ENCODE data around the gene PEAK1.
"Not testable (repeated sequence)": the region's sequence is repeated elsewhere in the genome, so short reads cannot be mapped to it uniquely, and the experiment has no call there.

Gene PEAK1

GRCh38 chr15:77187751-77188464 is 232.0 kb downstream of the PEAK1 start:
- in situ Hi-C loops (cut with HindIII; ENCODE audit: low sequenced_read_pairs), result no loop called here

GRCh38 chr15:77186594-77187011 is 233.3 kb downstream of the PEAK1 start:
- in situ Hi-C loops (cut with HindIII; ENCODE audit: low sequenced_read_pairs), result no loop called here

DNA sequence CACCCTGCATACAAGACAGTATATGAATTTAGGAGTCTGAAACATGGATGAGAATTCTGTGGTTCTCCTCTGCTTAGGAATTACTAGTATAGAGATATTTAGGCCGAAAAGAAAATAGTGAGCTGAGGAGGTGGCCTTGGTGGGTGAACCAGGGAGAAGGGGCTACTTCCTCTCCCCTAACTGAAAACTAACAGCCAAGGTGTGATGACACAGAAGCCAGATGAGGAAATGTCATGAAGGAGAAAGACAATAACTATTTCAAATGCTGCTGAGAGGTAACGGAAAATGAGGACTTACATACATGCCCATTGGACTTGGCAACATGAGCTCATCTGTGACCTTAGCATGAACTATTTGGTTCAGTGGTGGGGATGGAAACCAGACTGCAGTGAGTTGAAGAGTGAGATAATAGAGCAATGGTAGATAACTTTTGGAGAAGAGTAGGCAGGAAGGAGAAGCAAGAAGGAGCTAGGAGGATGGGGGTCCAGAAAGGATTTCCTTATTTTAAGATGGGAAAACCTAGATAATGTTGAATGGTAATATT is 234.6 kb downstream of the PEAK1 start:
- in situ Hi-C loops (cut with HindIII; ENCODE audit: low sequenced_read_pairs), result no loop called here

DNA sequence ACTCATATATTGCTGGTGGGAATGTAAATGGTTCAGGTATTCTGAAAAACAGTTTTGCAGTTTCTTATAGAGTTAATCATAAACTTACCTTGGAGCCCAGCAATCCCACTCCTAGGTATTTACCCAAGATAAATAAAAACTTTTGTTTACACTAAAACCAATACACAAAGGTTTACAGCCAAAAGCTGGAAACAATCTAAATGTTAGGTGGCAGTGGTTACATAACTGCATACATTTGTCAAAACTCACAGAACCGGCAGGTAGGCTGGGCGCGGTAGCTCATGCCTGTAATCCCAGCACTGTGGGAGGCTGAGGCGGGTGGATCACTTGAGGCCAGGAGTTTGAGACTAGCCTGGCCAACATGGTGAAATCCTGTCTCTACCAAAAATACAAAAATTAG is 235.6 kb downstream of the PEAK1 start:
- in situ Hi-C loops (cut with HindIII; ENCODE audit: low sequenced_read_pairs), result not testable (repeated sequence)

- in situ Hi-C loops (cut with HindIII; ENCODE audit: low sequenced_read_pairs), result no loop called here
Measured at GRCh38 chr15:77183066-77183465, 236.8 kb downstream of the PEAK1 start.

DNA sequence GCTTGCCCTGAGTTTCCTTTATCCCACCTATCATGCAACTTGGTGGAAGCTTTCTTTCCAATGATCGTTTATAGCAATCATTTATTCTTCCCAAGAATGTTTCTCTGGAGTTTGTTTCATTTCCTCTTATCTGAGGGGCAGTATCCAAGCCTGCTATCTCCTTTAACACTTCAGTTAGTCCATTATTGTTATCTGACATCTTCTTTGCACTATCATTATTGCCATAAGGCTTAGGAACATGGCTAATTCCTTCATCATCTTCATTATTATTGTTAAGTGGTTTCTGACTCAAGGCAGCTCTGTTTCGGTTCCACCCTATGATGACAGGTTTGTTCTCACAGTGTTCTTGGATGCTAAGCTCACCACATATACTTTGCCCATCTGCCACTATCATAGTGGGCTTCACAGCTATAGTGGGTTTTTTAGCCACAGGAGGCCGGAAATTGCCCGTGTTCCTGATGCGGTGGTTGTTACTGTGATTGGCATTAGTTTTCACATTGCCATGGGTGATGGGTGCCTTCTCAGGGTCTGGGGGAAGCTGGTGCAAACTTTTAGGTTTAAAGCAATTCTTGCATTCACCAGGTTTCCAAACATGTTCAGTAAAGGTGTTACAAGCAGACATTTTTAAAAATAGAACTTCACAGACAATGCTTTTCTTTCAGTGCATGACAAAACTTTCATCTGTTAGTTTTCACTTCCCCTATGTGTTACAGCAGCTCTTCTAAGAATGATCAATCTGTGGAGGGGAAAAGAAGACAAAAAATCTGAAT is 238.4 kb downstream of the PEAK1 start:
- in situ Hi-C loops (cut with HindIII; ENCODE audit: low sequenced_read_pairs), result no loop called here

DNA sequence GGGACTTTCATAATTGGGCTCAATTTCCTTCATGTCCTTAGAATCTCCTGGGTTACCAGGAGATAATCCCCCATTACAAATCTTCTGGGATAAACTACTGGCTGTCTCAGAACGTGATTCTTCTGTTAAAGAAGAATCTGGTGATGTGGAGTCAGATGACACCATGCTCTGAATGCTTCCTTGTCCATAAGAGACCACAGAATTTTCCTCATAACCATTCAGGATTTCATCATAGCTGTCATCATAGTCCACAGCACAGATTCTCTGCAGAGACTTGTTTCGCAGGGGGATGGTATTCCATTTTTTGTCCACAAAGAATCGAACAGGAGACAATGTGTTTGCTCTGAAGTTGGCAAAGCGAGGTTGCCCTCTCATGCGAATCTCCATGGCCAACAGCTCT is 239.1 kb downstream of the PEAK1 start:
- in situ Hi-C loops (cut with HindIII; ENCODE audit: low sequenced_read_pairs), result no loop called here

DNA sequence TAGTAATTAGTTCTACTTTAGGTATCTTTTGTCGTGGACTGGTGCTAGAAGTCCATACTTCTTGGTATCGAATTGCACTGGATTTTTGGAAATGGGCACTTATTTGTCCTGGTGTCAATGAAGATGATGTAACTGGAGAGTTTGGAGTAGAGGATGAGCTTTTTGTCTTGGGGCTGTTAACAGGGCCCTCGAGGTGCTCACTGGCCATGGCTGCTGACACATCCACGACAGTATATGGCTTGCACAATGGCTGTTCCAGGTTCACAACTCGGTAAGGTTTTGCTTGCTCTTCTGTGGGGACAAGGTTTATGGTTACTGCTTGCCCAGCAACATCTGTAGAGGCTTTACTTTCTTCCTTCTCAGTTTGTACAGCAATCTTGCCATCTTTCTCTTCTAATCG is 239.6 kb downstream of the PEAK1 start:
- in situ Hi-C loops (cut with HindIII; ENCODE audit: low sequenced_read_pairs), result no loop called here

- in situ Hi-C loops (cut with HindIII; ENCODE audit: low sequenced_read_pairs), result loop anchor here (5.0 kb wide), 1 partner anchor 57 kb away; no protein-coding TSS in a partner anchor
Measured at GRCh38 chr15:77179541-77179998, 240.3 kb downstream of the PEAK1 start.

- in situ Hi-C loops (cut with HindIII; ENCODE audit: low sequenced_read_pairs), result loop anchor here (5.0 kb wide), 1 partner anchor 56 kb away; no protein-coding TSS in a partner anchor
Measured at GRCh38 chr15:77178411-77178810, 241.5 kb downstream of the PEAK1 start.

DNA sequence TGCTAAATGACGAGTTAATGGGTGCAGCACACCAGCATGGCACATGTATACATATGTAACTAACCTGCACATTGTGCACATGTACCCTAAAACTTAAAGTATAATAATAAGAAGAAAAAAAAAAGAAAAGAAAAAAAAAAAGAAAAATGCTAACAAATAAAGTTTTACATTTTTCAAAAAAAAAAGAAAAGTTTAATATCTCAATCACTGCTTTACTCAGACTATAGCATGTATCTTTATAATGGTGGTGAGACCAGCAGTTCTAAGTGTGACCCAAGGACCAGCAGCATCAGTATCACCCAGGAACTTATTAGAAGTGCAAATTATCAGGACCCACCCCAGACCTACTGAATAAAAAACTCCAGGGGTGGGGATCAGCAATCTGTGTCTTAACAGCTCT is 243.8 kb downstream of the PEAK1 start:
- in situ Hi-C loops (cut with HindIII; ENCODE audit: low sequenced_read_pairs), result loop anchor here (5.0 kb wide), 1 partner anchor 54 kb away; no protein-coding TSS in a partner anchor

GRCh38 chr15:77173487-77173886 is 246.4 kb downstream of the PEAK1 start:
- in situ Hi-C loops (cut with HindIII; ENCODE audit: low sequenced_read_pairs), result no loop called here

- in situ Hi-C loops (cut with HindIII; ENCODE audit: low sequenced_read_pairs), result no loop called here
Measured at GRCh38 chr15:77171221-77171967, 248.5 kb downstream of the PEAK1 start.

DNA sequence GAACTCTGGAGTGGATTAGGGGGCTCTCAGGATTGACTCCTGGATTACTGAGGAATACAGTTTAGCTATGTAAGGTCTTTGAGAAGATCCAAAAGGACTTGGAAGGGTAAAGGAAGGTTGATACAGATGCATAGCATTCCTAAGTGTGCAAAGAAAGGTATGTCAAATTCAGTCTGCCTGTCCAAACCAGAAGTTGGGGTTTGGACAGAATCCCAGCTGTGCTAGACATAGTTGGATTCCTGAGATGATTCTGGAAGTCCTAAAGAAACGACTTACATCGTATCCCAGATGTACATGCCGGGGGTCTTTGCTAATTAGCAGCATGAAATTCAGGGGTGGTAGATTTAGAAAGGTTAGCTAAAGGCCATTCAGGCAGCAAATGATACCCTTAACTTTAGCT is 251.3 kb downstream of the PEAK1 start:
- in situ Hi-C loops (cut with HindIII; ENCODE audit: low sequenced_read_pairs), result no loop called here

DNA sequence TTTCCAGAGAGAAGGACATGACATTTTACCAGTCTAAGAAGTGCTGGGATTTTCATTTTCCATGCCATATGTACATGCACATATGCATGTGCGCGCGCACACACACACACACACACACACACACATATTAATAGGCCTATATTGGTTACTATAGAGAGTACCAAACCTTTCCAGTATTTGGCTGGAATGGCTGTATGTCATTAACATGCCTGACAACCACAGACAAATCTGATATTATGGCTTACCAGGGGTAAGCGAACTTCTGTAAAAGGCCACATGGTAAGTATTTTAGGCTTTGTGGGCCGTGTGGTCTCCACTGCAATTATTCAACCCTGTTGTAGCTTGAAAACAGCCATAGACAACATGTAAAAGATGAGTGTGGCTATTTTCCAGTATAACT is 251.8 kb downstream of the PEAK1 start:
- in situ Hi-C loops (cut with HindIII; ENCODE audit: low sequenced_read_pairs), result no loop called here

GRCh38 chr15:77167406-77167805 is 252.5 kb downstream of the PEAK1 start:
- in situ Hi-C loops (cut with HindIII; ENCODE audit: low sequenced_read_pairs), result no loop called here

GRCh38 chr15:77163781-77164384 is 256.0 kb downstream of the PEAK1 start:
- in situ Hi-C loops (cut with HindIII; ENCODE audit: low sequenced_read_pairs), result no loop called here

GRCh38 chr15:77162872-77163633 is 256.9 kb downstream of the PEAK1 start:
- in situ Hi-C loops (cut with HindIII; ENCODE audit: low sequenced_read_pairs), result no loop called here

- in situ Hi-C loops (cut with HindIII; ENCODE audit: low sequenced_read_pairs), result no loop called here
Measured at GRCh38 chr15:77160562-77161478, 259.1 kb downstream of the PEAK1 start.

Measured in endothelial cell of hepatic sinusoid (primary cell).